ENCODE results near the gene SPDYE18.
"Not testable (repeated sequence)": the region's sequence is repeated elsewhere in the genome, so short reads cannot be mapped to it uniquely, and the experiment has no call there.

- TF ChIP-seq ZNF391 (tag by site-specific recombination; IDR thresholded peaks at IDR 0.05; ENCODE audit: borderline replicate concordance, low read depth); REST (tag by site-specific recombination; IDR thresholded peaks at IDR 0.05); ZFP41 (tag by site-specific recombination; IDR thresholded peaks at IDR 0.05; ENCODE audit: borderline replicate concordance); ZNF324 (tag by site-specific recombination; IDR thresholded peaks at IDR 0.05); ZNF692 (tag by site-specific recombination; IDR thresholded peaks at IDR 0.05); CTCF (tag by site-specific recombination; IDR thresholded peaks at IDR 0.05); ZNF335 (tag by site-specific recombination; conservative IDR thresholded peaks at IDR 0.05); ZFP69B (tag by site-specific recombination; IDR thresholded peaks at IDR 0.05); MEIS1 (CRISPR knock-in tag; IDR thresholded peaks at IDR 0.05; ENCODE audit: borderline replicate concordance): not testable (repeated sequence)
Measured at GRCh38 chr7:77079112-77079511, 16.8 kb upstream of the SPDYE18 start.

Measured in HEK293 (cell line).